Activated T-cell treated with anti-CD3 and anti-CD28 coated beads, Interleukin-2, amount 50 U/mL, for 72 hours (primary cell): ENCODE data around the gene GAP43. TPM values are rescaled to one million over a fixed set of nuclear protein-coding genes. Genes with fewer than 3 reads are reported as not detected.

Experiments used
- ATAC-seq, 2 donors: fragments of 150-1000 bp; cut with Tn5 transposase; replicated peaks in 1 of 2; 2 replicates each; pipeline ENCODE4 v1.10.0; 2021; ENCODE audit warnings: moderate library complexity in 2 of 2, mild to moderate bottlenecking in 1 of 2
- DNase-seq, 2 donors: peaks; one replicate each; pipeline ENCODE4 v3.0.0; 2021 to 2022; ENCODE audit warnings: mixed read lengths in 1 of 2
- H3K27ac Mint-ChIP-seq: one replicate; pipeline ENCODE4 v1.8.0; 2022; ENCODE audit warnings: mild to moderate bottlenecking, moderate library complexity, mixed read lengths
- H3K27me3 Mint-ChIP-seq: one replicate; pipeline ENCODE4 v1.8.0; 2022; ENCODE audit warnings: low read depth, mixed read lengths
- H3K36me3 Mint-ChIP-seq, 2 donors: one replicate each; pipeline ENCODE4 v1.8.0; 2022; ENCODE audit warnings: mixed read lengths in 2 of 2, mild to moderate bottlenecking in 1 of 2; ENCODE audit not compliant: insufficient read depth in 2 of 2
- H3K4me1 Mint-ChIP-seq: one replicate; pipeline ENCODE4 v1.8.0; 2022; ENCODE audit warnings: low read depth, mixed read lengths
- H3K4me3 Mint-ChIP-seq, 2 donors: one replicate each; pipeline ENCODE4 v1.8.0; 2022; ENCODE audit warnings: mild to moderate bottlenecking in 2 of 2, mixed read lengths in 2 of 2, moderate library complexity in 2 of 2
- H3K9me3 Mint-ChIP-seq, 2 donors: one replicate each; pipeline ENCODE4 v1.8.0; 2022; ENCODE audit warnings: mixed read lengths in 2 of 2
- total RNA-seq, 2 donors: library from RNA; stranded (reverse); gene quantifications; one replicate each; pipeline ENCODE4 v1.2.3, GENCODE V29; 2022

Gene GAP43
- not detected for total RNA-seq

- DNase-seq (peak in 1 of 2 donors; percentile 20), ATAC-seq (peak; percentile 69 to 77)
- Mint-ChIP-seq H3K4me1 (peaks cover 13% of the 10 kb centered on the region), H3K27me3 (peaks cover 49% of the 10 kb centered on the region), H3K9me3 (no peaks in the 10 kb centered on the region), H3K36me3 (no peaks in the 10 kb centered on the region), H3K4me3 (peak within 1 kb of the TSS; percentile 67 to 75), H3K27ac (no peak within 1 kb of the TSS)
Observed at GRCh38 chr3:115623044-115623868, at the start of gene GAP43. TSS of gene GAP43 (plus strand) at chr3:115623510. CDS start at chr3:115623690, 180 bp downstream.

DNA sequence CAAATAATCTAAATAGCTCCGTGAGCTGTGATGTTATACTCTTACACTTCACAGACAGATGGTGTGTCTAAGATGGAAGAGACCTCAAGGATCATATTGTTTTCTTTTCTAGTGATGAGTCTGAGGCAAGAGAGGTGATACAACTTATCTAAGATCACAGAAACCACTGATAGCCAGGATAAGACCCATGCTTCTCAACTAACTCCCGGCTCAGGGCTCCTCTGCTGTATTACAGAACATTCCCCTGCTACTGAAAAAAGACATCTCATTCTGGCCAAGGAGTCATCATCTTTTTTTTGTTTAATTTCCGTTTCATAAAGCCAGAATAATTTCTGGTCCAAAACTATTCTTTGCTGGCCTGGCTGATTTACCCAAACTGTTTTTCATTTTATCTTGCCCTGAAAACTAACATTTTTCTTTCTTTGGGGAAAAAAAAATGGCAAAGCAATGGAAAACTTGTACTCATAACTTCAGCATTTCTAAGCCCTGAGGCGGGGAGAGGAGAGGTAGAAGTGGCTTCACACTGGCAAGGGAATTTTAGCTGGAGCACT lies 46.9 kb upstream of the GAP43 start:
- Mint-ChIP-seq H3K9me3 (peaks cover 0 to 4% of the 10 kb centered on the region in 2 donors), H3K4me3 (no peak overlapping the region), H3K27me3 (peaks cover 19% of the 10 kb centered on the region), H3K27ac (no peak overlapping the region), H3K4me1 (no peaks in the 10 kb centered on the region), H3K36me3 (no peaks in the 10 kb centered on the region)
- ATAC-seq: no peak
- no peak for DNase-seq

DNA sequence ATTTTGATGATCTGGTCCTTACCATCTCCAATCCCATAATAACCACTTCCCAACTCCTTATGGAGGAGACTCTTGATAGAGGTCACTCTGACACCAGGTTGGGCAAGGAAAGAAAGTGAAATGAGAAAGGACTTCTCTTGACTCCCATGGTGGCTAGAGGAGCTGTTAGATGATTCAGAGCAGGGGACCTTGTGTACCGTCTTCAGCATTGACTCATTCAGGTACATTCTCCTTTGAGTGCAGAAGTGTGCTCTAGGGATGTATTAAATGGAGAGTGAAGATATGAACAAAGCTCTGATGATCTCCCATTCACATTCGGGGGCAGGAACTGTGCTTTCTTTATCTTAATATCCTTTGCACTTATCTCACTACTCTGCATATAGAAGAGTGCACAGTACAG lies 46.3 kb upstream of the GAP43 start:
- peak; percentile 35 to 54 for ATAC-seq
- Mint-ChIP-seq H3K27me3 (peaks cover 19% of the 10 kb centered on the region), H3K9me3 (peaks cover 0 to 4% of the 10 kb centered on the region in 2 donors), H3K36me3 (no peaks in the 10 kb centered on the region), H3K4me3 (no peak overlapping the region), H3K27ac (no peak overlapping the region), H3K4me1 (no peaks in the 10 kb centered on the region)
- DNase-seq: no peak

DNA sequence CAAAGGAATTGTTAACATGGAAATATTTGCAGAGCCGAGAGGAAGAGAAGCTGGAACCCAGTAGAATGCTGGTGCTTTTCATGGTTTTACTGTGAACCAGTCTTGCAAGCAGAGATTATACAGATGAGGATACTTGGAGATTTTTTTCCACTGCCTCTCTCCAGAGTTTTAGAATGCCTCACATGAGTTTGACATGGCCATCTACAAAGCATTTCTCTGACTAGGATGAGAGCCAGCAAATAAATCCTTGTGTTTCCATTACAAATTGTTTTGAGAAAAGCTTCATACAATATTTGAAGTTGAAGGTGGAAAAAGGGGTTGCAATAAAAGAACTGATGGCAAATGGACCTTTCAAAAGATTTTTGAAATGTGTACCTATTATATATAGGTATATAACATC lies 45.0 kb upstream of the GAP43 start:
- Mint-ChIP-seq H3K36me3 (no peaks in the 10 kb centered on the region), H3K9me3 (no peaks in the 10 kb centered on the region), H3K4me3 (no peak overlapping the region), H3K27ac (no peak overlapping the region), H3K27me3 (peaks cover 19% of the 10 kb centered on the region), H3K4me1 (no peaks in the 10 kb centered on the region)
- DNase-seq (no peak), ATAC-seq (no peak)

DNA sequence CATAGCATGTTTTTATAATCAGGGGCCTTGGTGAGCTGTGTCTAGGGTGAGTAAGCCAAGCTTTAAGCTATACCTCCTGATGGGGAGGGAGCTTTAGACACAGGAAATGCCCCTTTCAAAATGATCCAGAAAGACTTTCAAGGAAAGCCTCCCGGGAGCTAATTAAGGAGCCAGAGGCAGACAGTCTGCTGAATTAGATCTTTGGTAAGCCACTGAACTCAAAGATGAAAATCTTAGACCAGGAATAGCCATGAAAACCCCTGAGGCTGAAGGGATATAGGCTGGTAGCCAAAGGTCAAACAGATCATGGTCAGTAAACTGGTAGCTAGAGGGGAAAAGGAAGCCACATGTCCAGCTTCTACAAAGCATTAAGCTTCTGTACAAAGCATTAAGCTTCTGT lies 42.7 kb upstream of the GAP43 start:
- Mint-ChIP-seq H3K27me3 (peaks cover 9% of the 10 kb centered on the region), H3K9me3 (no peaks in the 10 kb centered on the region), H3K4me3 (no peak overlapping the region), H3K36me3 (no peaks in the 10 kb centered on the region), H3K27ac (no peak overlapping the region), H3K4me1 (no peaks in the 10 kb centered on the region)
- ATAC-seq: no peak
- no peak for DNase-seq

DNA sequence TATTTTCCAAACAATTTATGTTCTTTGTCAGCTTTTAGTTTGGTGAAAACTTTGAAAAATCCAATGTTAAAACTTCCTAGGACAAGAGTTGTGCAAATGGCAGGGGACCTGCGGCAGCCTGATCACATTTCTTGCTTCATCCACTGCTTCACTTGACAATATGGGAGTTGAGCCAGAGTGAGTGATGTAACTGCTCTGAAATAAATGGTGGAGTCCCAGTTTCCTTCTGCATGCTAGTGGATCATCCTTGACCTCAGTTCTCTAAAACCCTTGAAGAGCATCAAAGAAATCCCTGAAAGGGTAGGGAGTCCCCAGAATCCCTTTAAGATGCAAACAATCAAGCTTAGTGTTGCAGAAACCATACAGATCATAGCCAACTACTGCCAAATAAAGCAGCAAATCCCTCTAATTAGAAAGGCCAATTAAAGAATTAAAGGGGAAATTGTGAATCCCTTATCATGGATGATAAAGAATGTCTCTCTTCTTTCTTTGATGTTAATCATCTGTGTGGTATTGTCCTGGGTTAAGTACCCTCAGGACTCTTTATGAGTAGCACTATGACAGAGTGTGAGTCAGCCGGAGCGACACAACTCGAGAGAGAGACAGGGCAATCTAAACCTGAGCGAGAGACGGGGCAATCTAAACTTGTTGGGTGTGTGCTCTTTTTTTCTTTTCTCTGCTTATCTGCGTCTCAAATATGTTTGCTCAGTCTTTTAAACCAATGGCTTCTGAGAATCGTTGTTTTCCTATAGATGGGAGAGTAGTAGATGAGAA lies 41.8 kb upstream of the GAP43 start:
- peak; percentile 11 to 21 for DNase-seq
- ATAC-seq: peak; percentile 82 to 94
- Mint-ChIP-seq H3K4me1 (no peaks in the 10 kb centered on the region), H3K4me3 (no peak overlapping the region), H3K36me3 (no peaks in the 10 kb centered on the region), H3K9me3 (no peaks in the 10 kb centered on the region), H3K27ac (no peak overlapping the region), H3K27me3 (peaks cover 6% of the 10 kb centered on the region)

- Mint-ChIP-seq H3K27me3 (peaks cover 14% of the 10 kb centered on the region), H3K36me3 (no peaks in the 10 kb centered on the region), H3K4me1 (no peaks in the 10 kb centered on the region), H3K27ac (no peak overlapping the region), H3K9me3 (no peaks in the 10 kb centered on the region), H3K4me3 (no peak overlapping the region)
- DNase-seq (no peak), ATAC-seq (no peak)
Observed at GRCh38 chr3:115588201-115589115, 34.9 kb upstream of the GAP43 start.

GRCh38 chr3:115590873-115591272 lies 32.4 kb upstream of the GAP43 start:
- no peaks in the 10 kb centered on the region for H3K4me1 Mint-ChIP-seq
- no peak for DNase-seq
- no peak overlapping the region for H3K4me3 Mint-ChIP-seq
- H3K9me3 Mint-ChIP-seq: no peaks in the 10 kb centered on the region
- no peak overlapping the region for H3K27ac Mint-ChIP-seq
- H3K27me3 Mint-ChIP-seq: peaks cover 14% of the 10 kb centered on the region
- no peak for ATAC-seq
- peaks cover 0 to 2% of the 10 kb centered on the region in 2 donors for H3K36me3 Mint-ChIP-seq

DNA sequence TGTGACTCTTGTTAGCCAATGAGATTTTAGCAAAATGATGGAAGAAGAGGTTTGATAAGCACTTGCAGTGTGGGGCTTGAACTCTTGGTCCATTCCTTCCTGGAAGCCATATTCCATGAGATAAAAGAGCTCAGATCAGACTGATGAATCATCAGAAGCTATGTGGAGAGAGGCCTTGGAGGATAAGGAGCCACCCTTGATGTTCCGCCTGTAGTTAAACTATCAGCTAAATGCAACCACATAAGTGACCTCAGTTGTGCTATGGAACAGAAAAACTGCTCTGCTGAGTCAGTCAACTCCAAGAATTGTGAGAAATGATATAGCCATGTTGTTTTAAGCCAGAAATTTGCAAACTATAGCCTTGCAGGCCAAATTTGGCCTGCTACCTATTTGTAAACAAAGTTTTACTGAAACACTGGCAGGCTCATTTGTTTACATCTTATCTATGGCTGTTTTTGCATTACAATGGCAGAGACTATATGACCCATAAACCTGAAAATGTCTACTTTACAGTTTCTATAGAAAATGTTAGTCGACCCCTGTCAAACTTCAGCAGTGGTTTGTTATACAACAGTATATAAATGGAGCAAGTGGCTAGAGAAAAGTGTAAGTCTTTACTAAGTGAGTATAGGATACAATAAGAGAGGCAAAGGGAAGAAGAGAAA lies 27.6 kb upstream of the GAP43 start:
- Mint-ChIP-seq H3K27ac (no peak overlapping the region), H3K36me3 (peaks cover 0 to 2% of the 10 kb centered on the region in 2 donors), H3K9me3 (peaks cover 2% of the 10 kb centered on the region in 2 donors), H3K27me3 (peaks cover 9% of the 10 kb centered on the region), H3K4me3 (no peak overlapping the region), H3K4me1 (no peaks in the 10 kb centered on the region)
- DNase-seq (no peak), ATAC-seq (no peak)

DNA sequence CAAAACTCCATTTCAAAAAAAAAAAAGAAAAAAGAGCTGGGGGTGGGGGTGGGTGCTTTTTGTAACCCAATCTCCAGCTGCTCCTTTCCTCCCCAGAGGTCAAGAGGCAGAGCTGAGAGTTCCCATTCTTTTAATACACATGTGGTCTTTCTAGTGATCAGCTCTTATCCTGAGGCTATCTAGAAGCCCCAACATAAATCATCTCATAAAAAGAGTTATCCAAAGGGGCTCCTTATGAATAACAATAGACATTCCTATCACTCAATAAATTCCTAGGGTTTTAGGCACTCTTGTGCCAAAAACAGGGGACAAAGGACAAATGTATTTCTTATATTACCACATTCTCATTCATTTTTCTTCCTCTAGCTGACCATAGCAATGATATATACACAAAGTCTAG lies 25.1 kb upstream of the GAP43 start:
- ATAC-seq: no peak

GRCh38 chr3:115602194-115602593 lies 21.1 kb upstream of the GAP43 start:
- ATAC-seq: no peak
- Mint-ChIP-seq H3K27me3 (peaks cover 22% of the 10 kb centered on the region), H3K36me3 (no peaks in the 10 kb centered on the region), H3K4me3 (no peak overlapping the region), H3K27ac (no peak overlapping the region), H3K4me1 (no peaks in the 10 kb centered on the region), H3K9me3 (peaks cover 0 to 2% of the 10 kb centered on the region in 2 donors)
- DNase-seq: no peak

More for the DNA sequence above, 25.1 kb upstream of the GAP43 start:
- Mint-ChIP-seq H3K27ac (no peak overlapping the region), H3K4me3 (no peak overlapping the region), H3K27me3 (peaks cover 22% of the 10 kb centered on the region), H3K9me3 (peaks cover 2% of the 10 kb centered on the region in 2 donors), H3K36me3 (peaks cover 0 to 2% of the 10 kb centered on the region in 2 donors), H3K4me1 (no peaks in the 10 kb centered on the region)
- DNase-seq: no peak

GRCh38 chr3:115611630-115612029 lies 11.7 kb upstream of the GAP43 start:
- Mint-ChIP-seq H3K9me3 (no peaks in the 10 kb centered on the region), H3K27me3 (peaks cover 38% of the 10 kb centered on the region), H3K36me3 (no peaks in the 10 kb centered on the region), H3K4me1 (peaks cover 8% of the 10 kb centered on the region), H3K4me3 (no peak overlapping the region), H3K27ac (no peak overlapping the region)
- no peak for DNase-seq
- ATAC-seq: no peak
